PC-9 (cell line): ENCODE data around the gene CASS4. TPM values are rescaled to one million over a fixed set of nuclear protein-coding genes. Genes with fewer than 3 reads are reported as not detected.

Experiments used
- BruUV-seq: library from RNA; stranded (reverse); fragments of 400-500 nt; replicated peaks from 2 replicates; lab custom pipeline; 2021; lab: Mats Ljungman, UMichigan
- CTCF ChIA-PET: fragments of 300-600 bp; sonication (Branson Sonifier 250); formaldehyde crosslinking; loops from one replicate; lab custom pipeline; 2022; ENCODE audit warnings: antibody characterized with exemption; lab: Charles Lee
- POLR2A ChIA-PET: fragments of 300-600 bp; sonication (Branson Sonifier 250); formaldehyde crosslinking; loops from one replicate; lab custom pipeline; 2022; ENCODE audit warnings: antibody characterized with exemption; ENCODE audit not compliant: unreplicated experiment; lab: Charles Lee
- DNase-seq, 2 experiments: peaks; one replicate each; pipeline versions ENCODE4 v3.0.0 to v3.0.0-alpha.2; 2015 to 2022; ENCODE audit warnings: mixed read lengths in 1 of 2
- H2AFZ ChIP-seq: fragments of 200-600 bp; sonication (generic); 2 replicates; pipeline ENCODE4 v1.8.1; 2017; ENCODE audit warnings: antibody characterized with exemption
- H3F3A ChIP-seq: fragments of 200-600 bp; sonication (generic); 2 replicates; pipeline ENCODE4 v1.8.1; 2017; ENCODE audit warnings: antibody characterized with exemption, mild to moderate bottlenecking, low read depth; ENCODE audit not compliant: insufficient read depth
- H3K27ac ChIP-seq: fragments of 200-600 bp; sonication (generic); 2 replicates; pipeline ENCODE4 v1.6.1; 2016; ENCODE audit warnings: mixed run types
- H3K27me3 ChIP-seq: fragments of 200-600 bp; sonication (generic); 2 replicates; pipeline ENCODE4 v1.6.1; 2016; ENCODE audit warnings: low read depth, mixed run types; ENCODE audit not compliant: insufficient read depth
- H3K36me3 ChIP-seq: fragments of 200-600 bp; sonication (generic); 2 replicates; pipeline ENCODE4 v1.6.1; 2016; ENCODE audit warnings: low read depth, mixed run types
- H3K4me1 ChIP-seq: fragments of 200-600 bp; sonication (generic); replicated peaks from 2 replicates; pipeline ENCODE4 v1.6.1; 2016; ENCODE audit warnings: mixed run types; ENCODE audit not compliant: insufficient read depth
- H3K4me2 ChIP-seq: fragments of 200-600 bp; sonication (generic); 2 replicates; pipeline ENCODE4 v1.6.1; 2017; ENCODE audit warnings: mixed run types
- H3K4me3 ChIP-seq: fragments of 200-600 bp; sonication (generic); 2 replicates; pipeline ENCODE4 v1.6.1; 2016; ENCODE audit warnings: mixed run types
- H3K79me2 ChIP-seq: fragments of 200-600 bp; sonication (generic); 2 replicates; pipeline ENCODE4 v1.6.1; 2017; ENCODE audit warnings: low read depth, mixed run types
- H3K9me2 ChIP-seq: fragments of 200-600 bp; sonication (generic); 2 replicates; pipeline ENCODE4 v1.8.1; 2017; ENCODE audit warnings: mild to moderate bottlenecking; ENCODE audit not compliant: insufficient read depth
- H3K9me3 ChIP-seq: fragments of 200-600 bp; sonication (generic); 2 replicates; pipeline ENCODE4 v1.8.1; 2016; ENCODE audit warnings: low read depth; ENCODE audit not compliant: insufficient read depth
- H4K20me1 ChIP-seq: fragments of 200-600 bp; sonication (generic); 2 replicates; pipeline ENCODE4 v1.8.1; 2017; ENCODE audit not compliant: insufficient read depth
- CTCF ChIP-seq: fragments of 200-600 bp; sonication (generic); conservative IDR thresholded peaks from 2 replicates; pipeline ENCODE4 v1.6.1; 2017; ENCODE audit warnings: mixed run types, antibody characterized with exemption, mild to moderate bottlenecking, moderate library complexity
- EZH2 ChIP-seq: fragments of 200-600 bp; sonication (generic); IDR thresholded peaks from 2 replicates; pipeline ENCODE4 v1.8.0; 2017; ENCODE audit warnings: antibody characterized with exemption, low read depth
- intact Hi-C: fragments of 100-400 bp; cut with micrococcal nuclease; formaldehyde crosslinking; loops from one replicate; pipeline ENCODE4 v1.10.0; 2022; ENCODE audit not compliant: unreplicated experiment
- total RNA-seq: library from RNA; stranded (reverse); gene quantifications from 2 replicates; pipeline ENCODE4 v1.2.3, GENCODE V29; 2021

CASS4 gene
- total RNA-seq, 1 experiment from 2014 or later = 0.15 TPM

GRCh38 chr20:56412473-56412790, 372 bp downstream of the CASS4 start:
- Histone ChIP-seq H3K79me2 (no peaks in the 10 kb centered on the region), H3F3A (peaks cover 4% of the 10 kb centered on the region; the same call in 1 of the 2 replicates), H3K27ac (no peak overlapping the region), H3K4me2 (no peak overlapping the region), H2AFZ (no peak overlapping the region), H3K9me2 (no peaks in the 10 kb centered on the region), H3K27me3 (no peaks in the 10 kb centered on the region), H3K4me1 (no peaks in the 10 kb centered on the region), H4K20me1 (no peaks in the 10 kb centered on the region), H3K4me3 (no peak overlapping the region), H3K9me3 (no peaks in the 10 kb centered on the region), H3K36me3 (no peaks in the 10 kb centered on the region)
- intact Hi-C loops = no loop called here
- ChIA-PET CTCF (no interaction called here), POLR2A (interaction anchor here (0.6 kb wide), 1 partner anchor 914 kb away, joined by 8 read pairs; no protein-coding TSS in a partner anchor)
- BruUV-seq = no TSS peak
- no peak for DNase-seq
- TF ChIP-seq EZH2 = no peak
- no peak for TF ChIP-seq CTCF

DNA sequence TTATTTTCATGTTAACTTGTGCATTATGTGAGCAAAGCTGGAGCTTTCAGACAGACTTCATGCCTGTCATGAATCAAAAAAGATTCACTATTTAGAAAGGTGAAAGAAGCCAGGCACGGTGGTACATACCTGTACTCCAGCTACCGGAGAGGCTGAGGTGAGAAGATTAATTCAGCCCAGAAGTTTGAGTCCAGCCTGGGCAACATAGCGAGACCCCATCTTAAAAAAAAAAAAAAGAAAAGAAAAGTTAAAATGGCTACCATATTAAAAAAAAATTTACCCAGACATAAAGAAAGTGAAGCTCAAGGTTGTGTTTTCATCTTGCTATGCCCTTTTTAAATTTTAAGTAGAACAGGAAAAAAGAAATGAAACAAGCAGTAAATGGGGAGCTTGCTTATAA, 889 bp downstream of the CASS4 start:
- intact Hi-C loops = no loop called here
- BruUV-seq = no TSS peak

GRCh38 chr20:56414842-56415765, 3.0 kb downstream of the CASS4 start:
- TF ChIP-seq EZH2 (no peak), CTCF (no peak)
- Histone ChIP-seq H3K4me1 (no peaks in the 10 kb centered on the region), H2AFZ (no peak overlapping the region), H3K27me3 (no peaks in the 10 kb centered on the region), H3K4me2 (no peak overlapping the region), H3K27ac (no peak overlapping the region), H3F3A (peaks cover 4% of the 10 kb centered on the region; the same call in 1 of the 2 replicates), H3K4me3 (no peak overlapping the region), H3K9me3 (no peaks in the 10 kb centered on the region), H3K36me3 (no peaks in the 10 kb centered on the region), H3K9me2 (no peaks in the 10 kb centered on the region), H3K79me2 (no peaks in the 10 kb centered on the region), H4K20me1 (no peaks in the 10 kb centered on the region)
- ChIA-PET POLR2A (no interaction called here), CTCF (no interaction called here)
- DNase-seq = no peak
- no TSS peak for BruUV-seq
- intact Hi-C loops = no loop called here

More for the DNA sequence above, 889 bp downstream of the CASS4 start:
- Histone ChIP-seq H2AFZ (no peak overlapping the region), H3F3A (peaks cover 4% of the 10 kb centered on the region; the same call in 1 of the 2 replicates), H3K9me2 (no peaks in the 10 kb centered on the region), H3K36me3 (no peaks in the 10 kb centered on the region), H3K4me2 (no peak overlapping the region), H3K4me1 (no peaks in the 10 kb centered on the region), H4K20me1 (no peaks in the 10 kb centered on the region), H3K79me2 (no peaks in the 10 kb centered on the region), H3K27me3 (no peaks in the 10 kb centered on the region), H3K27ac (no peak overlapping the region), H3K9me3 (no peaks in the 10 kb centered on the region), H3K4me3 (no peak overlapping the region)
- TF ChIP-seq EZH2 (no peak), CTCF (no peak)
- CTCF ChIA-PET = interaction anchor here (0.7 kb wide), 2 partner anchors 15 to 83 kb away, joined by 3 to 5 read pairs; no protein-coding TSS in a partner anchor
- POLR2A ChIA-PET = interaction anchor here (0.6 to 0.7 kb wide), 2 partner anchors 10 to 11 kb away, joined by 8 to 13 read pairs; no protein-coding TSS in a partner anchor
- no peak for DNase-seq
